ENCODE results near the gene ZNF366.

GRCh38 chr5:72412283-72413055 lies 94.7 kb downstream of the ZNF366 start:
- TF ChIP-seq CTCF (IDR thresholded peaks at IDR 0.05) (no peak), POLR2A (IDR thresholded peaks at IDR 0.05) (no peak)
